22Rv1 (cell line): Measurements from ENCODE around the gene TOMM20.
"Not testable (repeated sequence)": the region's sequence is repeated elsewhere in the genome, so short reads cannot be mapped to it uniquely, and the experiment has no call there.

Source experiments
- H3K27ac ChIP-seq: fragments of 450-650 bp; 2 replicates; pipeline ENCODE4 v1.5.1; 2017
- ZFX ChIP-seq: fragments of 450-650 bp; IDR thresholded peaks from 2 replicates; pipeline ENCODE4 v1.6.1; 2017; ENCODE audit warnings: antibody characterized with exemption, borderline replicate concordance
- TF ChIP-seq, protein P1 (sequence below): fragments of 450-650 bp; IDR thresholded peaks from 2 replicates; pipeline ENCODE4 v1.5.1; 2017; ENCODE audit warnings: mild to moderate bottlenecking

TOMM20 gene

GRCh38 chr1:235093013-235093695, 35.5 kb downstream of the TOMM20 start:
- TF ChIP-seq ZFX: no peak
- TF ChIP-seq, protein P1, sequence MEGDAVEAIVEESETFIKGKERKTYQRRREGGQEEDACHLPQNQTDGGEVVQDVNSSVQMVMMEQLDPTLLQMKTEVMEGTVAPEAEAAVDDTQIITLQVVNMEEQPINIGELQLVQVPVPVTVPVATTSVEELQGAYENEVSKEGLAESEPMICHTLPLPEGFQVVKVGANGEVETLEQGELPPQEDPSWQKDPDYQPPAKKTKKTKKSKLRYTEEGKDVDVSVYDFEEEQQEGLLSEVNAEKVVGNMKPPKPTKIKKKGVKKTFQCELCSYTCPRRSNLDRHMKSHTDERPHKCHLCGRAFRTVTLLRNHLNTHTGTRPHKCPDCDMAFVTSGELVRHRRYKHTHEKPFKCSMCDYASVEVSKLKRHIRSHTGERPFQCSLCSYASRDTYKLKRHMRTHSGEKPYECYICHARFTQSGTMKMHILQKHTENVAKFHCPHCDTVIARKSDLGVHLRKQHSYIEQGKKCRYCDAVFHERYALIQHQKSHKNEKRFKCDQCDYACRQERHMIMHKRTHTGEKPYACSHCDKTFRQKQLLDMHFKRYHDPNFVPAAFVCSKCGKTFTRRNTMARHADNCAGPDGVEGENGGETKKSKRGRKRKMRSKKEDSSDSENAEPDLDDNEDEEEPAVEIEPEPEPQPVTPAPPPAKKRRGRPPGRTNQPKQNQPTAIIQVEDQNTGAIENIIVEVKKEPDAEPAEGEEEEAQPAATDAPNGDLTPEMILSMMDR: no peak
- H3K27ac ChIP-seq: no peak overlapping the region

DNA sequence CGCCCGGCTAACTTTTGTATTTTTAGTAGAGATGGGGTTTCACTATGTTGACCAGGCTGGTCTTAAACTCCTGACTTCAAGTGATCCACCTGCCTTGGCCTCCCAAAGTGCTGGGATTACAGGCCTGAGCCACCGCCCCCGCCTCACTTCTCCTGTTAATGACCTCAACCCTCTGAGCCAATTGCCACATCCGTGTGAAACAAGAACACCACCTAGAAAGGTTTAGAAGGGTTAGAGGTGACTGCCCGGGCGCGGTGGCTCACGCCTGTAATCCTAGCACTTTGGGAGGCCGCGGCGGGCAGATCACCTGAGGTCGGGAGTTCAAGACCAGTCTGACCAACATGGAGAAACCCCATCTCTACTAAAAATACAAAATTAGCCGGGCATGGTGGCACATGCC, 36.2 kb downstream of the TOMM20 start:
- not testable (repeated sequence) for H3K27ac ChIP-seq

DNA sequence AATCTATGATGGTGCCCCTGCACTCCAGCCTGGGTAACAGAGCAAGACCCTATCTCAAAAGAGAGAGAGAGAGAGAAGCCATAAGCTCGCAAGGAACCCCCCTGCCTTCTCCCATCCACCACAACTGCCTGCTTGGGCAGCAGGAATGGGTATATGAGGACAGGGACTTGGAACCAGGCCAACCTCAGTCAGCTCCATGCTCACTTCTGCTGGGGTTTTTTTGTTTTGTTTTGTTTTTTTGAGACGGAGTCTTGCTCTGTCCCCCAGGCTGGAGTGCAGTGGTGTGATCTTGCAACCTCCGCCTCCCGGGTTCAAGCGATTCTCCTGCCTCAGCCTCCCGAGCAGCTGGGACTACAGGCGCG, 36.6 kb downstream of the TOMM20 start:
- H3K27ac ChIP-seq: not testable (repeated sequence)

- H3K27ac ChIP-seq: not testable (repeated sequence)
These were observed 37.2 kb downstream of the TOMM20 start for GRCh38 chr1:235091319-235092044.

DNA sequence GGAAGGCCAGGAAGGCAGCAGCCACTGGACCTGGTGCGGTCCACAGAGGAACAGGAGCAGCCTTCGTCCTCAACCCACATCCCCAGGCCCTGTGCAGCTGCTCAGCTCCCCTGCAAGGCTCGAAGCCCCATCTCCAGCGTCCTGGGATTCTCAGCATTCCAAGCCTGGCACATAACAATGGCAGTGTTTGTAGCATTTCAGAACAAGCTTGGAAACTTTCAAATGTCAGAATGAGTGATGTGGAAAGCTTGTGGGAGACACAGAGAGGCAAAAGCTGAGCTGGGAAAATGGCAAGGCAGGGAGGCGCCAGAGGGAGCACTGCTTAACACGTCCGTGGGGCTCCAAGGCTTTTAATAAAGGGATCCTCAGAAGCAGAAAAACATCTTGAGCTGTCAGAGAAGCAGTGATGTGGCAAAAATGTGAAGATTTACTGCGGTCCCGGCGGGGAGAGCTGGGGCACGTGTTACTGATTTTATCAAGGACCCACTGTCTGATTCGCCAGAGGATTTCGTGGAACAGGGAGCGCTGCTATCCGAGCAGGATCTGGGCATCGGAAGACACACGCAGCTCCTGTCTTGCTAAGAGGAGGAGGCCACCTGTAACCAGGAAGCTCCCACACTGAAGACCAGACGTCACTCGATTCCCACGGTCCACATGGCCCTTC, 38.1 kb downstream of the TOMM20 start:
- TF ChIP-seq, protein P1: no peak
- TF ChIP-seq ZFX: no peak
- H3K27ac ChIP-seq: no peak overlapping the region

- TF ChIP-seq, protein P1: no peak
- no peak for TF ChIP-seq ZFX
- H3K27ac ChIP-seq: no peak overlapping the region
These were observed 39.7 kb downstream of the TOMM20 start for GRCh38 chr1:235088907-235089306.

DNA sequence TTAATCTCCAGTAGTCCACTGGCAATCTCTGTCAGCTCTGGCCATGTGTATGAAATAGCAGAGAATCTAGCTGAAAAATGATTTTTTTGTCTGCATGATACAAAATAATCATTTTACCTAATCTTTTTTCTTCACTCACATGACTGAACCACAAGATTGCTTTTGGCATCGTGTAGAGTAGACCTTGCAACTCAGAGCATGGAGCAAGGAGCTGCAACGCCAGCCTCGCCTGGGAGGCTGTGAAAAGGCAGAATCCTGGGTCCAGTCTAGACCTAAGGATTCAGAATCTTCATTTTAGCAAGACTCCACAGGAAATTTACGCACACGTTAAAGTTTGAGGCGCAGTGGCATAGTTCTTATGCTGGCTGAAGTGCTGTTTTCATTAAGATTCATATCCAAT, 40.2 kb downstream of the TOMM20 start:
- no peak for TF ChIP-seq ZFX
- TF ChIP-seq, protein P1: no peak
- no peak overlapping the region for H3K27ac ChIP-seq

- H3K27ac ChIP-seq: no peak overlapping the region
- no peak for TF ChIP-seq ZFX
- TF ChIP-seq, protein P1: no peak
These were observed 40.7 kb downstream of the TOMM20 start for GRCh38 chr1:235087906-235088305.

- H3K27ac ChIP-seq: peak overlapping the region; percentile 69
These were observed 43.1 kb downstream of the TOMM20 start for GRCh38 chr1:235085411-235086117.

DNA sequence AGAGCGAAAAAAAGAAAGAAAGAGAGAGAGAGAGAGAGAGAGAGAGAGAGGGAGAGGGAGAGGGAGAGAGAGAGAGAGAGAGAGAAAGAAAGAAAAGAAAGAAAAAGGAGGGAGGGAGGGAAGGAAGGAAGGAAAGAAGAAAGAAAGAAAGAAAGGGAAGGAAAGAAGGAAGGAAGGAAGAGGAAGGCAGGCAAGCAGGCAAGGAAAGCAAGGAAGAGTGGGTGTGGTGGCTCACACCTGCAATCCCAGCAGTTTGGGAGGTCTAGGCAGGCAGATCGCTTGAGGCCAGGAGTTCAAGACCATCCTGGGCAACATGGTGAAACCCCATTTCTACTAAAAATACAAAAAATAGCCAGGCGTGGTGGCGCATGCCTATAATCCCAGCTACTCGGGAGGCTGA, 47.8 kb downstream of the TOMM20 start:
- H3K27ac ChIP-seq: not testable (repeated sequence)

- not testable (repeated sequence) for H3K27ac ChIP-seq
These were observed 48.4 kb downstream of the TOMM20 start for GRCh38 chr1:235080297-235080657.
